Measurements from ENCODE around the gene PGAM2. TPM values are rescaled to one million over a fixed set of nuclear protein-coding genes. Genes with fewer than 3 reads are reported as not detected.
A peak's percentile ranks its signal among the peaks of the same experiment; 100 is the strongest.

The PGAM2 gene
- total RNA-seq, 2 experiments from 2014 or later: 0.49 TPM; not detected in 1

DNA sequence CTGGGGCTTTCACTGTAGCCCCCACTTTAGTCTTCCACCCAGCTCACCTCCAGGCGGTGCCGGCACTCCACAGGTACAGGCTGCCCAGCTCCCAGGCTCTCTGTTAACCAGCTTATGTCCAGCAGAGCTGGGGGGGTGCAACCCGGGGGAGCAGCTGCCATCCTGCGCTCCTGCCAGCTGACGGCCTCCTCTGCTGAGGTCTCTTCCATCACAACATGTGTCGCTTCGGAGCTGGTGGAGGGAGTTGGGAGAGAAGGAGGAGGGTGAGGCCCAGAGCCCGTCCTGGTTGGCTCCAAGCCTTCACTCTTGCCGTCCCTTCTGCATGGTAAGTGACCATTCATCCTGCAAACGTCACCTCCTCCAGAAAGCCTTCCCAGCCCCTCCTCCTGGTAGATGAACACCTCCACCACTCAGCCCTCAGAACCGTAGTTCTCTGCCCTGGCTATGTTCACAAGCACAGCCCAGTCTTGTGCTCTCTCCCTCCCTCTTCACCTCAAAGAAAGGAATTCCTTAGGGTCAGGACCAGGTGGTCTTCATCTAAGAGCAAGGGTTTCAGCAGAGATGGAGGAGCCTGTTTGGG, 15.4 kb upstream of the PGAM2 start:
- DNase-seq (no peak), ATAC-seq (no peak)
- Mint-ChIP-seq H3K4me3 (peak overlapping the region; percentile 78), H3K36me3 (ENCODE audit: low read depth) (peaks cover 43% of the 10 kb centered on the region), H3K27me3 (no peaks in the 10 kb centered on the region), H3K27ac (peak overlapping the region; percentile 87), H3K4me1 (ENCODE audit: low read depth) (peaks cover 43% of the 10 kb centered on the region), H3K9me3 (no peaks in the 10 kb centered on the region)
- CTCF ChIA-PET: interaction anchor here (0.9 to 2.0 kb wide), 9 partner anchors 8 to 116 kb away, joined by 3 to 8 read pairs (median 4); no protein-coding TSS in a partner anchor
- intact Hi-C loops (cut with micrococcal nuclease): no loop called here
- POLR2A ChIA-PET: interaction anchor here (0.8 to 8.2 kb wide), 9 partner anchors 10 to 42 kb away, joined by 3 to 79 read pairs (median 4); partner anchors contain the start of genes AEBP1, DBNL, PGAM2 and POLD2
- TF ChIP-seq, protein P1, sequence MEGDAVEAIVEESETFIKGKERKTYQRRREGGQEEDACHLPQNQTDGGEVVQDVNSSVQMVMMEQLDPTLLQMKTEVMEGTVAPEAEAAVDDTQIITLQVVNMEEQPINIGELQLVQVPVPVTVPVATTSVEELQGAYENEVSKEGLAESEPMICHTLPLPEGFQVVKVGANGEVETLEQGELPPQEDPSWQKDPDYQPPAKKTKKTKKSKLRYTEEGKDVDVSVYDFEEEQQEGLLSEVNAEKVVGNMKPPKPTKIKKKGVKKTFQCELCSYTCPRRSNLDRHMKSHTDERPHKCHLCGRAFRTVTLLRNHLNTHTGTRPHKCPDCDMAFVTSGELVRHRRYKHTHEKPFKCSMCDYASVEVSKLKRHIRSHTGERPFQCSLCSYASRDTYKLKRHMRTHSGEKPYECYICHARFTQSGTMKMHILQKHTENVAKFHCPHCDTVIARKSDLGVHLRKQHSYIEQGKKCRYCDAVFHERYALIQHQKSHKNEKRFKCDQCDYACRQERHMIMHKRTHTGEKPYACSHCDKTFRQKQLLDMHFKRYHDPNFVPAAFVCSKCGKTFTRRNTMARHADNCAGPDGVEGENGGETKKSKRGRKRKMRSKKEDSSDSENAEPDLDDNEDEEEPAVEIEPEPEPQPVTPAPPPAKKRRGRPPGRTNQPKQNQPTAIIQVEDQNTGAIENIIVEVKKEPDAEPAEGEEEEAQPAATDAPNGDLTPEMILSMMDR (IDR thresholded peaks at IDR 0.05): no peak

DNA sequence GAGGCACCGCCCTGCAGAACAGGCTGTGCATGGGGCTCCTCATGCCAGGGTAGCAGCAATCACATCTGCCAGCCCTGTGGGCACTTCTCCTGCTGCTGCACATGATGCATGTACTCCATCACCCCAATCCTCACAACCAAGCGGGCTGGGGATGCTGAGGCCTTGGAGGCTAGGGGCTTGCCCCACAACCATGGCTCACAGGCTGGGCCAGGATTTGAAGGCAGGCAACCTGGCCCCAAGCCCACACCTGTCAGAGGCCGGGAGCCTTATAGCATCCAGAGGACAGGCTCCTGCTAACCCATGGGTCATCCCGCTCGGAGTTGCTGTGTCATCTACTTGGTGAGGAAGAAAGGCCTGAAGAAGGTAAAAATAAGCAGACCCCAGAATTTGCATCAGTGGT, 14.8 kb upstream of the PGAM2 start:
- Mint-ChIP-seq H3K4me1 (ENCODE audit: low read depth) (peaks cover 43% of the 10 kb centered on the region), H3K4me3 (peak overlapping the region; percentile 78), H3K9me3 (no peaks in the 10 kb centered on the region), H3K27me3 (no peaks in the 10 kb centered on the region), H3K36me3 (ENCODE audit: low read depth) (peaks cover 46% of the 10 kb centered on the region), H3K27ac (peak overlapping the region; percentile 87)
- TF ChIP-seq, protein P1 (IDR thresholded peaks at IDR 0.05): no peak
- ATAC-seq (no peak), DNase-seq (no peak)
- ChIA-PET POLR2A (interaction anchor here (0.6 to 8.2 kb wide), 6 partner anchors 14 to 655 kb away, joined by 3 to 79 read pairs (median 8); partner anchors contain the start of genes AEBP1, PGAM2 and POLD2), CTCF (interaction anchor here (1.4 to 2.0 kb wide), 2 partner anchors 60 to 114 kb away, joined by 4 to 7 read pairs; no protein-coding TSS in a partner anchor)
- intact Hi-C loops (cut with micrococcal nuclease): no loop called here

DNA sequence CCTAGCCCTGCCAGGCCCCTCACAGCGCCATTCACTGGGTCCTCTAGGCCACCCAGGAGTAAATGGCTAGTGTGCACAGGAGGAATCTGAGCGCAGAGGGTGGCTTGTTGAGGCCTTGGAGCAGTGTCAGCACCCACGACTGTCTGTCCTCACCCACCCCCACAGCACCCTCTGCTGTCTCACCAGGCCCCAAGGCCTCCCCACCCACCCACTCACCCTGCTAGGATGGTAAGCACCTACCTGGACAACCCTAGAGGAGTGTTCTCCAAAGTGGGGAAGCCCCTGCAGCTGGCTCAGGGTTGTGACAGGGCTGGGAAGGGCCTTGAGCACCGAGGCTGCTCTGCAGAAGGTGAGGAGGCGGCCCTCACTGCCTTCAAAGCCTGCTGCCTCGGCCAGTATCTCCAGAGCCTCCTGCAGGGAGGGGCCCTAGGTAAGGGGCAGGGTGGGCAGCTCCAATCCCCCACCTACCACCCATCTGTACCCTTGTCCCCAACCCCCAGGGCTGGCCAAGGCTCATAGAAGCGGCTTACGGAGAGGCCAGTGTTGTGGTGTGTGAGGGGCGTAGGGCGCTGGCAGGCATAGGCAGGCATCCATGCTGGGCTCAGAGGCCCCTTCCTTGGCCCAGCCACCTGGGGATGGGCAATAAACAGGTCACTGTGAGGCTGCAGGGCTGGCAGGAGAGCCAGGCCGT, 14.1 kb upstream of the PGAM2 start:
- Mint-ChIP-seq H3K9me3 (no peaks in the 10 kb centered on the region), H3K4me3 (no peak overlapping the region), H3K36me3 (ENCODE audit: low read depth) (peaks cover 46% of the 10 kb centered on the region), H3K4me1 (ENCODE audit: low read depth) (peaks cover 47% of the 10 kb centered on the region), H3K27me3 (no peaks in the 10 kb centered on the region), H3K27ac (peak overlapping the region; percentile 87)
- no peak for ATAC-seq
- DNase-seq: peak; percentile 55
- intact Hi-C loops (cut with micrococcal nuclease): no loop called here
- POLR2A ChIA-PET: interaction anchor here (0.6 to 8.2 kb wide), 2 partner anchors 13 to 655 kb away, joined by 4 to 79 read pairs; partner anchors contain the start of gene PGAM2
- CTCF ChIA-PET: interaction anchor here (0.5 kb wide), 1 partner anchor 746 kb away, joined by 3 read pairs; no protein-coding TSS in a partner anchor
- TF ChIP-seq, protein P1 (IDR thresholded peaks at IDR 0.05): no peak

DNA sequence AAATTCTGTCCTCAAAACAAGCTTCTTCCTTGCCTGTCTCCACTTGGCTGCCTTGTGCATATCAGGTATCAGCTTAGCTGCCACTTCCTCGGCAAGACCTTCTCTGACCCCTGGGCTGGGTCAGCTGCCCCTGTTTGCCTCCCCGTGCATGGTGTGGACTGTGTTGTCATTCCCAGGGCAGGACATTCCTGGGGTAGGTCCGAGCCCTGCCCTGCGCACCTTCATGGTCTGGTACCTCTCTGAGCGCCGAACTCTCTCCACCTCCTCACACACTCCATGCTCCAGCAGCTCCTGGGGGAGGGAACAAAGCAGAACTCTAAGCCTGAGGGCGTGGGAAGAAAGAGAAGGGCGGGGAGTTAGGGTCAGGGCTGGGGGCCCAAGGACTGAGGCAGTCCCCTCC, 13.2 kb upstream of the PGAM2 start:
- Mint-ChIP-seq H3K36me3 (ENCODE audit: low read depth) (peaks cover 49% of the 10 kb centered on the region), H3K4me3 (no peak overlapping the region), H3K27ac (peak overlapping the region; percentile 87), H3K9me3 (no peaks in the 10 kb centered on the region), H3K27me3 (no peaks in the 10 kb centered on the region), H3K4me1 (ENCODE audit: low read depth) (peaks cover 50% of the 10 kb centered on the region)
- ChIA-PET CTCF (no interaction called here), POLR2A (interaction anchor here (1.3 to 8.2 kb wide), 2 partner anchors 12 to 34 kb away, joined by 5 to 79 read pairs; partner anchors contain the start of genes DBNL and PGAM2)
- intact Hi-C loops (cut with micrococcal nuclease): no loop called here
- ATAC-seq (no peak), DNase-seq (no peak)
- TF ChIP-seq, protein P1 (IDR thresholded peaks at IDR 0.05): no peak
